Measurements from ENCODE around the gene PLA2G4D.

- TF ChIP-seq CTCF (IDR thresholded peaks at IDR 0.05; ENCODE audit: extremely low read depth in 1 of 2, insufficient read depth in 1 of 2, low read depth in 1 of 2, low read length in 2 of 2) (no peak), MYC (IDR thresholded peaks at IDR 0.05; ENCODE audit: low read depth, low read length) (no peak), MAX (IDR thresholded peaks at IDR 0.05; ENCODE audit: insufficient read depth, insufficient read length) (peak; percentile 16), POLR2A (IDR thresholded peaks at IDR 0.05; ENCODE audit: low read depth, low read length) (no peak)
These were observed 5.8 kb upstream of the PLA2G4D start for GRCh38 chr15:42100021-42100800.
